GM15510 (cell line): ENCODE data around the gene KLHDC3.

Experiments used
- POLR2A ChIP-seq: IDR thresholded peaks from 3 replicates; pipeline ENCODE4 v1.6.1; 2011; ENCODE audit warnings: borderline replicate concordance; ENCODE audit not compliant: insufficient read length; ENCODE audit errors: extremely low read depth

KLHDC3 gene

DNA sequence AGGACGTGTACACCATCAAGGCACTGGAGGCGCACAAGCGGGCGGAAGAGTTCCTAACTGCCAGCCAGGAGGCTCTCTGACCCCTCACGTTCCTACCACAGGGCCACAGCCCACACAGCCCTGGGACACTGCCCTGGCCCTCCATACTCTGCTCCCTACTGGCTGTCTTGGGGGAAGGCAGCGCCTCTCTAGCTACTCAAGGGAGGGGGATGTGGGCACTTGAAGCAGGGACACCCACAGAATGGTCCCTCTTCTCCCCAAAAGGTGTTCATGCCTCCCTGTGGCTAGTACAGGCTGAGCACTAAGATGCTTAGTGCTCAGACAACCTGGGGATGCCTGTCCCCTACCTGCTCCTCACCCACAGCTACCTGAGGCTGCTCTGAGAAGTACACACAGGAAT is 2.8 kb upstream of the KLHDC3 start:
- TF ChIP-seq POLR2A = no peak

DNA sequence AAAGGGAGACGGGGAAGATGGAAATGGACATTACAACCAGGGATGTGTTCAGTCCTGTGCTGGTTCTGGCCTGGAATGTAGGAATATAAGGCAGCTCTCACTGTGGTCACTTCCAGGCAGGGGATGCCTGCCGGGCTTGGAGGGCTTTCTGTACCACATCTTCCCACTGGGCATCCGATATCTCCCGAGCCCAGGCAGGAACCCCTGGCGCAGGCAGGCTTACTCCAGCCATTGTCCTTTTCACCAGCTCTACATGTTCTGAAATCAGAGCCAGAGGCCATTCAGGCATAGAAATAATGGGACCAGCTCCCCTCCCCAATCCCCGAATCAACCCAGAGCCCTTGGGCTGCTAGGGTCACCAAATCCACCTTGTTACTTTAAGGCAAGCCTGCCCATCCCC is 1.7 kb upstream of the KLHDC3 start:
- no peak for TF ChIP-seq POLR2A

DNA sequence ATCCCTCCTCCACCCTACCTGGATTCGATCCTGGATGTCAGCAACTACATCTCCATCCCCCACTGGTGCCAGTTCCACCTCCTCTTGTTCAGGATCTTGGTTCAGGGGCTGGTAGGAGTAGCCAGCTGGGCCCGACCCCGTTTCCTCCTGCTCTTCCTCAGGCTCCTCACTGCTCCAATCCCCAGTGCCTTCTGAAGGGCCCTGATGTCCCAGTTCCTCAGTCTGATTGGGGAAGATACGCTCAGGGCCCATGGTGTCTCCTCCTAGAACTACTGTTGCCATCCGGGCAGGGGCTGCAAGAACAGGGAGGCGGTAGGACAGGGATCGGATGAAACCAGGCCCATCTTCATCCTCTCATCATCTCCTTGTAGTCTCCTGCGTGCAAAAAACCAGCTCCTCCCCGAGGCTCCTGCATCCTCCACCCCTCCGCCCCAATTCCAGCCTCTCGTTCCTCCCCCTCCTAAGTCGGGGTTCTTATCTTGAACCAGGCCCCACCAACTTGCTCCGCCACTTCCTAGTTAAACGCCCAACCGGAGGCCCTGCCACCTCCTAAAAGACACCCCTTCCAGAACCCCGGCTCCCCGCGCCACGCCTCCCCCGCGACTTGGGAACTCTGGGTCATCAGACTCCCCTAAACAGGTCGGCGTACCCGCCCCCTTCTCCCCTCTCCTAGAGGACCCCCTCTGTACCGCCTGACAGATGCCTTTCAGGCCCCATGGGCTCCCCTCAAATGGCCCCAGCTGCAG is 779 bp upstream of the KLHDC3 start:
- TF ChIP-seq POLR2A = no peak

DNA sequence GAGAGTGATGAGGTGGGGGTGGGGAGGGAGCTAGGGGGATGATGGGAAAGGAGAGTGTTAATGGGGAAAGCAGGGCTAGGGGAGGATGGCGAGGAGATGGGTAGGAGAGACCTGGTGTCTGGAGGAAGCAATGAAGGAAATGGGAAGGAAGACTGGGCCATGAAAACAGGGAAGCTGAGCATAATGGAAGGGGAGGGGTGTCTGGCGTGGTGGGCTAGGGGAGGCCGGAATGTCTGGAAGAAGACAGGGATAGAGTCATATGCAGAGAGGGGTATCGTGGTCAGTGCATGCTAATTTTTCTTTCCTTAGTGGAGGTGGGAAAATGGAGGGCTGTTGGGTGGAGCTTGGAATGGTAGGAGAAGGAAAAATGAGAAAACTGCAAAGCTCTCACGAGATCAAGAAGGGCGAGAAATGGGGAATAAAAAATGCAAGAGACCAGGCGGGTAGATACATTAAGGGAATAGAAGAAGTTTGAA is 423 bp downstream of the KLHDC3 start:
- TF ChIP-seq POLR2A = no peak

DNA sequence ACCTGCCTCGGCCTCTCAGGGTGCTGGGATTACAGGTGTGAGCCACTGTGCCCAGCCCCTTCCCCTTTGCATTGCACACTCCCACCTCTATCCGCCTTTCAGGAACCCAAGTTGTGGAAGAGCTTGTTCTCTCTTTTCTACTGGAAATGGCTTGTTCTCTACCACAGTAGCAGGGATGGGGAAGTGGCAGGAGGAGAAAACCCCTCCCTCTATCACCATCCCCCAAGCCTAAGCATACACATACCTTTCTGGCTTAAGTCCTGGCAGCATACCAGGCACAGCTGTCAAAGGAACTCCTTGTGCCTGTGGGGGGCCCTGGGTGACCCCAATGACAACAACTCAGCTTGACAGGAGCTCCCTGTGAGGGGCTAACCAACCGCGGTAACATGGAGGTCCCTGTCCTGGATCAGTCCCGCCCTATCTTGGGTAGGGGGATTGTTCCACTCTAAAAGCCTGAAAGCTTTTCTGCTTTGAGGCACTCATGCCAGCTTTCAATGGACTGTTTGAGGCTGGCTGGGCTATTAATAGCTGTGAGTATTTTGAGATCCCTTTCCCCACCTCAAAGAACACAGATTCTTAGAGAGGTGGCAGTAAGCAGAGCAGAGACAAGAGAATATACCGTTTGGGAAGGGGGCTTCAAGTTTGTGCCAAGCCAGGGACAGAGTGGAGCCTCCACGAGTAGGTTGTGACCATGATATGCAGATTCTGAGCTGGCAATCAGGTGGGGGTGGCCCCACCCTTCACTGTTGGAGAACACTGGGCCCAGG is 2.3 kb downstream of the KLHDC3 start:
- TF ChIP-seq POLR2A = no peak

DNA sequence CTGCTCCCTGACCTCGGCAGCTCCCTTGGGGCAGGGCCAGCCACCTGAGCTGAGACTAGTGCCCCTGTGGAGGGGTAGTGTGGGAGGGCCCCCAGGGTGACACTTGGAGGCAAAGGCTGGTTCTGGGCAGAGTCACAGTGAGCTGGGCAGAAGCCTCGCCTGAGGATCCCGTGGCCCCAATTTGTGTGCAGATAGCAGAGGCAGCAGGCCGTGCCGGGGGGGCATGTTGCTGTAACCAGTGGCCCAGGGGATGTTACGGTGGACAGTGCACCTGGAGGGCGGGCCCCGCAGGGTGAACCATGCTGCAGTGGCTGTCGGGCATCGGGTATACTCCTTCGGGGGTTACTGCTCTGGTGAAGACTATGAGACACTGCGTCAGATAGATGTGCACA is 2.9 kb downstream of the KLHDC3 start:
- no peak for TF ChIP-seq POLR2A

DNA sequence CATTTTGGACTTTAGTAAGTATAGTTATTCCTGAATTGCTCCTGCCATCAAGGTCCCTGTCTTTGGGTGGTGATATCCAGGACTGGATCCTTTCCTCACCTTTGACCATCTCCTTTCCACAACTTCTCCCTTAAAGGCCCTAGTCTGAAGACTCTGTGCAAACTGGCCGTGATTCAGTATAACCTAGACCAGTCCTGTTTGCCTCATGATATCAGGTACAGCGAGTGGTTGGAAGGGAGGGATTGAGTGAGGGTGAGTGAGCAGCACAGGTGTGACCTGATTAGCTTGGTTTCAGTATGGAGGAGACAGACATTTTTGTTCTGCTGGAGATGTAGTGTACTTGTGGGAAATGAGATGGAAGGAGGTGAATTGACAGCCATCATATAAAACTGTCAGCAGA is 5.1 kb downstream of the KLHDC3 start:
- no peak for TF ChIP-seq POLR2A

DNA sequence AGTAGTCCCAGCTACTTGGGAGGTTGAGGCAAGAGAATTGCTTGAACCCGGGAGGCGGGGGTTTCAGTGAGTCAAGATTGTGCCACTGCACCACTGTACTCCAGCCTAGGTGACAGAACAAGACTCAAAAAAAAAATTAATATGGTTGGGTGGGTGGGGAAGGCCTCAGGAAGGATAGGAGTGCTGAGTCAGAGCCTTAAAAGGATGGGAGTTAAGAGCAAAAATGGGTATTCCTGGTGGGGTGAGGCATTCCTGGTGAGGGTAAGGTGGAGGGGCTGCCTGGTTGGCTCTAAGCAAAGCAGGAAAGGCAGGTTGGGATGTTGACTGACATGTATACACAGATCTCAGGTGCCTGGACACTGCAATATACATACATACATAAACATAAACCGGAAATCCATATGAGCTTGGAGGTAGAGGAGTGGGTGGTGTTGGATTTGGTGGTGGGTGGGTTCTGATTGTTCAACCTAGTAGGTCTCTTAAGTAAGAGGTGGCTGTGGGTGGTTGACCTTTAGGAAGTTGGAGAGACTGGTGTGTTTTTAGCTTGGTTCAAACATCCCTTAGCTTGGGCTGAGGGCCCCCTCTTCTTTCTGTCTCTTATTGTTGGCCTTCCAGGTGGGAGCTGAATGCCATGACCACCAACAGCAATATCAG is 6.1 kb downstream of the KLHDC3 start:
- TF ChIP-seq POLR2A = no peak

DNA sequence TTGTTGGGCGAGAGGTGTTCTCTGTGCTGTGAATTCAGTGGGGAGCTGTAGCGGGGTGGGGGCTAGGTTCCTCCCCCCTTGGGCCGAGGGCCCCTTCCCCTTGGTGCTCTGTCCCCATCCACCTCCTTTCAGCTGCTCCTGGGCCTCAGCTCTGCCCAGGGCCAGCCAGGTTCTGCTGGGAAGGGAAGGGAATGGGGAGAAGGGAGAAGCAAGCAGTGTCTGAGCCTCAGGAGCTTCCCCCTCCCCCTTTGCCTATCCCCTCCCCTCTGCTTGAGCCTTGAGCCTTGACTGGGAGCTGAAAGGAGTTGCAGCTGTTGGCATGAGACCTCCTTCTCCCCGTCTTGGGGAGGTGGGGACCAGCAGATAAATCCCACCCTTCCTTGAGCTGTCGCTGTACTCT is 6.8 kb downstream of the KLHDC3 start:
- TF ChIP-seq POLR2A = no peak

DNA sequence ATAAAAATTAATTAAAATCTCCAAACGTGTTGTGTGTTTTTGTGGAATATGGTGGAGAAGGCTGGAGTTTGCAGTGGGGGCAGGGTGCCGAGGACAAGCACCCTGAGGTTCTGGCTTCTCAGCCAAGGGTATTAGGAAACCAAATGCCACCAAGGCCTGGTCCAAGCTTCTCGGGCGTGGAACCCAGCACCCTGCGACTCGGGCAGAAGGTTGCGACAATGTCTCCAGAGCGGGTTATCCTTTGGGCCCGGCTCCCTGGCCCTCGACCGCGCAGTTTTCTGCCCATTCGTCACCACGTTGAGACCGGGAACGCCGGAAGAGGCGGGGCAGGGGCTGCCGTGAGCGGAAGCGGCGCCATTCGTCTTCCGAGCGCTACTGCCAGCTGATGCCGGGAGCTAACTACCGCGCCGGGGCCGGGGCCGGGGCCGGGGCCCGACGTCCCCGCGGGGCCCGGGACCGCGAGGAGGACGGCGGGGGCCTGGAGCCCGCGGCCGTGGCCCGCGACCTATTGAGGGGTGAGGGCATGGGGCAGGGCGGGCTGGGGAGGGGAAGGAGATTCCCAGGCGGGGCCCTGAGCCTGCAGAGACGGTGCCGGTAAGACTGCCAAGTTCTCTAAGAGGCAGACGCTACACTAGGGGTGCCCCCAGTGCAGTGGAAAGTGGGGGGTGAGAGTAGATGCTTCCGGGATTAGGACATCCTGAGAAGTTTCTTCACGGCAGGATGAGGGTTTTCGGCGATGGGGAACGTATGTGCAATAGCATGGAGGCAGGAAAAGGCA is 7.4 kb downstream of the KLHDC3 start, which contains the start of gene RRP36:
TSS of gene RRP36 (plus strand) at position 354 of the 778 bp plus-strand sequence. CDS start at position 386, 32 bp downstream.
- peak; percentile 75 for TF ChIP-seq POLR2A

DNA sequence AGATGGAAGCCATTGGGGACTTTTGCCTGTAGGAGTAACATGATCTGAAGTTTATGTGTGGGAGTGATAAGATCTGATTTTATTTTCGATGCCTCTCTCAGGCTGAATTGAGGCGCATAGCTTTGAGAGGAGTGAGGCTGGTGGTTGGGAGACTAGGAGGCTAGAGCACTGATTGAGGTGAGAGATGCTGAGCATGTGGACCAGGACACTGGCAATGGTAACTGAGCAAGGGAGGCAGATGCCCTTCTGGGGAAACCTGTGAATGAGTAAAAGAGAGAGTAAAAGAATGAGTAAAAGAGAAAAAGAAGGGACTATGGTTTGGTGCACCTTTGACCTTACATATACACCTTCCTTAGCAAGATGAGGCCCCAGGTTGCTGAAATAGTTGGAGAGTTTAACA is 10.4 kb downstream of the KLHDC3 start:
- no peak for TF ChIP-seq POLR2A

DNA sequence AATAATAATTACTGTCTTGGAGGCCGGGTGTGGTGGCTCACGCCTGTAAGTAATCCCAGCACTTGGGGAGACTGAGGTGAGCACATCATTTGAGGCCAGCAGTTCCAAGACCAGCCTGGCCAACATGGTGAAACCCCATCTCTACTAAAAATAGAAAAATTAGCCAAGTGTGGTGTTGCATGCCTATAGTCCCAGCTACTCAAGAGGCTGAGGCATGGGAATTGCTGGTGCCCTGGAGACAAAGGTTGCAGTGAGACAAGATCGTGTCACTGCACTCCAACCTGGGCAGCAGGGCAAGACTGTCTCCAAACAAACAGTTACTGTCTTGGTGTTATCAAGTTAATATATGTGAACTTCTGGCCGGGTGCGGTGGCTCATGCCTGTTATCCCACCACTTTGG is 12.3 kb downstream of the KLHDC3 start:
- no peak for TF ChIP-seq POLR2A

DNA sequence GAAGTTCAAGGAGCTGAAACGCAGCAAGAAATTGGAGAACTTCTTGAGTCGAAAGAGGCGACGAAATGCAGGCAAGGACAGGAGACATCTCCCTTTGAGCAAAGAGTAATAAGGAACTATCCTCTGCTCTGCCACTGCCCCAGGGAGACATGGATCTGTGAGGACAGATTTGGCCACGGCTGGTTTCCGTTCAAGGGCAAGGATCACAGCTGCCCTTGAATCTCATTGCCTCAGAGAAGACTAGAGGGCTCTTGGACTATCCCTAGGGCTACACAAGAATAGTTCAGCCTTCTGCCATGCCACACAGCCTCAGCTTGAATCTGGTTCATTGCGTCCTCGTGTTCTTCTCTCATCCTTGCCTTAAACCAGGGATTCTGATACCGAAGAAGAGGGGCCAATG is 15.1 kb downstream of the KLHDC3 start:
- no peak for TF ChIP-seq POLR2A

DNA sequence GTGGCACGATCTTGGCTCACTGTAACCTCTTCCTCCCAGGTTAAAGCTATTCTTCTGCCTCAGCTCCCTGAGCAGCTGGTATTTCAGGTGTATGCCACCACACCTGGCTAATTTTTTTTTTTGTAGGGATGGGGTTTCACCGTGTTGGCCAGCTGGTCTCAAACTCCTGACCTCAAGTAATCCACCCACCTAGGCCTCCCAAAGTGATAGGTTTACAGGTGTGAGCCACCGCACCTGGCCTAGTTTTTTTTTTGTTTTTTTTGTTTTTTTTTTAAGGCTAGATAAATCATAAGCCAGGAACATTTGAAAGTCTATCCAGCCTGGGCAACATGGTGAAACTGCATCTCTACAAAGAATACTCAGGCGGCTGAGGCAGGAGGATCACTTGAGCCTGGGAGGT is 18.3 kb downstream of the KLHDC3 start:
- TF ChIP-seq POLR2A = no peak
